ENCODE data around the gene DUSP8. TPM values are rescaled to one million over a fixed set of nuclear protein-coding genes. Genes with fewer than 3 reads are reported as not detected.
A peak's percentile ranks its signal among the peaks of the same experiment; 100 is the strongest.

The DUSP8 gene
- polyA plus RNA-seq, 4 donors = 3.1 to 15.0 (median 7.1) TPM

- H3K27ac ChIP-seq (ENCODE audit: low read depth in 1 of 3, low read length in 2 of 3) = no peak overlapping the region
These were observed 9.5 kb downstream of the DUSP8 start for GRCh38 chr11:1562469-1563148.

GRCh38 chr11:1561955-1562354 is 10.1 kb downstream of the DUSP8 start:
- FAIRE-seq (no peak), DNase-seq (no peak)
- peaks cover 0 to 86% (median 0%) of the 10 kb centered on the region in 3 donors for H3K4me1 ChIP-seq (ENCODE audit: control insufficient read depth in 3 of 3, insufficient read depth in 2 of 3, low read depth in 1 of 3, low read length in 2 of 3)
- H3K27me3 ChIP-seq (ENCODE audit: control insufficient read depth in 3 of 3, insufficient read depth in 3 of 3, low read length in 3 of 3) = no peaks in the 10 kb centered on the region
- 44 to 71% (median 48%) methylated on average over 5 of the region's 5 CpGs for WGBS, 3 donors
- H3K4me3 ChIP-seq (ENCODE audit: low read depth in 1 of 3, low read length in 3 of 3) = no peak overlapping the region
- no peaks in the 10 kb centered on the region for H3K9me3 ChIP-seq (ENCODE audit: control insufficient read depth in 2 of 2, insufficient read depth in 1 of 2, low read depth in 1 of 2, low read length in 1 of 2)
- H3K27ac ChIP-seq (ENCODE audit: low read depth in 1 of 3, low read length in 2 of 3) = no peak overlapping the region
- H3K36me3 ChIP-seq (ENCODE audit: control insufficient read depth in 3 of 3, insufficient read depth in 2 of 3, low read depth in 1 of 3, low read length in 3 of 3) = peaks cover 0 to 90% (median 0%) of the 10 kb centered on the region in 3 donors

More at GRCh38 chr11:1562469-1563148, 9.5 kb downstream of the DUSP8 start:
- FAIRE-seq = no peak
- Histone ChIP-seq H3K4me3 (ENCODE audit: low read depth in 1 of 3, low read length in 3 of 3) (no peak overlapping the region), H3K36me3 (ENCODE audit: control insufficient read depth in 3 of 3, insufficient read depth in 2 of 3, low read depth in 1 of 3, low read length in 3 of 3) (peaks cover 0 to 92% (median 0%) of the 10 kb centered on the region in 3 donors), H3K9me3 (ENCODE audit: control insufficient read depth in 2 of 2, insufficient read depth in 1 of 2, low read depth in 1 of 2, low read length in 1 of 2) (no peaks in the 10 kb centered on the region), H3K4me1 (ENCODE audit: control insufficient read depth in 3 of 3, insufficient read depth in 2 of 3, low read depth in 1 of 3, low read length in 2 of 3) (peaks cover 0 to 90% (median 0%) of the 10 kb centered on the region in 3 donors), H3K27me3 (ENCODE audit: control insufficient read depth in 3 of 3, insufficient read depth in 3 of 3, low read length in 3 of 3) (no peaks in the 10 kb centered on the region)
- 92 to 96% (median 94%) methylated on average over 13 to 14 of the region's 14 CpGs for WGBS, 3 donors
- no peak for DNase-seq

- H3K4me1 ChIP-seq (ENCODE audit: control insufficient read depth in 3 of 3, insufficient read depth in 2 of 3, low read depth in 1 of 3, low read length in 2 of 3) = peaks cover 0 to 79% (median 0%) of the 10 kb centered on the region in 3 donors
- DNase-seq = peak in 1 of 2 donors; percentile 57
- no peak for FAIRE-seq
These were observed 10.8 kb downstream of the DUSP8 start for GRCh38 chr11:1561266-1561665.

GRCh38 chr11:1560649-1561251 is 11.3 kb downstream of the DUSP8 start:
- no peak for DNase-seq
- peaks cover 0 to 87% (median 0%) of the 10 kb centered on the region in 3 donors for H3K36me3 ChIP-seq (ENCODE audit: control insufficient read depth in 3 of 3, insufficient read depth in 2 of 3, low read depth in 1 of 3, low read length in 3 of 3)
- peaks cover 0 to 78% (median 0%) of the 10 kb centered on the region in 3 donors for H3K4me1 ChIP-seq (ENCODE audit: control insufficient read depth in 3 of 3, insufficient read depth in 2 of 3, low read depth in 1 of 3, low read length in 2 of 3)

More at GRCh38 chr11:1561266-1561665, 10.8 kb downstream of the DUSP8 start:
- H3K9me3 ChIP-seq (ENCODE audit: control insufficient read depth in 2 of 2, insufficient read depth in 1 of 2, low read depth in 1 of 2, low read length in 1 of 2) = no peaks in the 10 kb centered on the region
- H3K27me3 ChIP-seq (ENCODE audit: control insufficient read depth in 3 of 3, insufficient read depth in 3 of 3, low read length in 3 of 3) = no peaks in the 10 kb centered on the region
- 58 to 84% (median 73%) methylated on average over 17 of the region's 17 CpGs for WGBS, 3 donors
- H3K36me3 ChIP-seq (ENCODE audit: control insufficient read depth in 3 of 3, insufficient read depth in 2 of 3, low read depth in 1 of 3, low read length in 3 of 3) = peaks cover 0 to 87% (median 0%) of the 10 kb centered on the region in 3 donors
- no peak overlapping the region for H3K4me3 ChIP-seq (ENCODE audit: low read depth in 1 of 3, low read length in 3 of 3)
- peak overlapping the region in 1 of 3 donors; percentile 48 for H3K27ac ChIP-seq (ENCODE audit: low read depth in 1 of 3, low read length in 2 of 3)

GRCh38 chr11:1560002-1560648 is 11.9 kb downstream of the DUSP8 start:
- H3K27ac ChIP-seq (ENCODE audit: low read depth in 1 of 3, low read length in 2 of 3) = peak overlapping the region in 2 of 3 donors; percentile 56 to 83
- WGBS, 3 donors = 67 to 81% (median 76%) methylated on average over 15 of the region's 15 CpGs
- no peak overlapping the region for H3K4me3 ChIP-seq (ENCODE audit: low read depth in 1 of 3, low read length in 3 of 3)
- peaks cover 0 to 78% (median 0%) of the 10 kb centered on the region in 3 donors for H3K4me1 ChIP-seq (ENCODE audit: control insufficient read depth in 3 of 3, insufficient read depth in 2 of 3, low read depth in 1 of 3, low read length in 2 of 3)
- no peaks in the 10 kb centered on the region for H3K9me3 ChIP-seq (ENCODE audit: control insufficient read depth in 2 of 2, insufficient read depth in 1 of 2, low read depth in 1 of 2, low read length in 1 of 2)
- H3K36me3 ChIP-seq (ENCODE audit: control insufficient read depth in 3 of 3, insufficient read depth in 2 of 3, low read depth in 1 of 3, low read length in 3 of 3) = peaks cover 0 to 87% (median 0%) of the 10 kb centered on the region in 3 donors
- DNase-seq (no peak), FAIRE-seq (no peak)
- no peaks in the 10 kb centered on the region for H3K27me3 ChIP-seq (ENCODE audit: control insufficient read depth in 3 of 3, insufficient read depth in 3 of 3, low read length in 3 of 3)

More at GRCh38 chr11:1560649-1561251, 11.3 kb downstream of the DUSP8 start:
- WGBS, 3 donors = 78 to 89% (median 85%) methylated on average over 8 of the region's 8 CpGs
- Histone ChIP-seq H3K27me3 (ENCODE audit: control insufficient read depth in 3 of 3, insufficient read depth in 3 of 3, low read length in 3 of 3) (no peaks in the 10 kb centered on the region), H3K4me3 (ENCODE audit: low read depth in 1 of 3, low read length in 3 of 3) (no peak overlapping the region), H3K9me3 (ENCODE audit: control insufficient read depth in 2 of 2, insufficient read depth in 1 of 2, low read depth in 1 of 2, low read length in 1 of 2) (no peaks in the 10 kb centered on the region), H3K27ac (ENCODE audit: low read depth in 1 of 3, low read length in 2 of 3) (peak overlapping the region in 2 of 3 donors; percentile 35 to 48)
- FAIRE-seq = no peak

- peaks cover 0 to 86% (median 0%) of the 10 kb centered on the region in 3 donors for H3K36me3 ChIP-seq (ENCODE audit: control insufficient read depth in 3 of 3, insufficient read depth in 2 of 3, low read depth in 1 of 3, low read length in 3 of 3)
- no peak for FAIRE-seq
These were observed 12.7 kb downstream of the DUSP8 start for GRCh38 chr11:1559111-1559951.

GRCh38 chr11:1558775-1559110 is 13.3 kb downstream of the DUSP8 start:
- WGBS, 3 donors = 19 to 64% (median 46%) methylated on average over 12 of the region's 12 CpGs
- no peak for FAIRE-seq
- peaks cover 0 to 82% (median 0%) of the 10 kb centered on the region in 3 donors for H3K36me3 ChIP-seq (ENCODE audit: control insufficient read depth in 3 of 3, insufficient read depth in 2 of 3, low read depth in 1 of 3, low read length in 3 of 3)
- H3K4me3 ChIP-seq (ENCODE audit: low read depth in 1 of 3, low read length in 3 of 3) = no peak overlapping the region
- H3K4me1 ChIP-seq (ENCODE audit: control insufficient read depth in 3 of 3, insufficient read depth in 2 of 3, low read depth in 1 of 3, low read length in 2 of 3) = peaks cover 0 to 78% (median 0%) of the 10 kb centered on the region in 3 donors
- no peaks in the 10 kb centered on the region for H3K9me3 ChIP-seq (ENCODE audit: control insufficient read depth in 2 of 2, insufficient read depth in 1 of 2, low read depth in 1 of 2, low read length in 1 of 2)
- H3K27me3 ChIP-seq (ENCODE audit: control insufficient read depth in 3 of 3, insufficient read depth in 3 of 3, low read length in 3 of 3) = no peaks in the 10 kb centered on the region
- peak overlapping the region; percentile 77 to 83 (median 79) for H3K27ac ChIP-seq (ENCODE audit: low read depth in 1 of 3, low read length in 2 of 3)
- no peak for DNase-seq

More at GRCh38 chr11:1559111-1559951, 12.7 kb downstream of the DUSP8 start:
- DNase-seq = peak; percentile 89 to 94
- Histone ChIP-seq H3K9me3 (ENCODE audit: control insufficient read depth in 2 of 2, insufficient read depth in 1 of 2, low read depth in 1 of 2, low read length in 1 of 2) (no peaks in the 10 kb centered on the region), H3K27me3 (ENCODE audit: control insufficient read depth in 3 of 3, insufficient read depth in 3 of 3, low read length in 3 of 3) (no peaks in the 10 kb centered on the region), H3K4me1 (ENCODE audit: control insufficient read depth in 3 of 3, insufficient read depth in 2 of 3, low read depth in 1 of 3, low read length in 2 of 3) (peaks cover 0 to 78% (median 0%) of the 10 kb centered on the region in 3 donors), H3K4me3 (ENCODE audit: low read depth in 1 of 3, low read length in 3 of 3) (no peak overlapping the region), H3K27ac (ENCODE audit: low read depth in 1 of 3, low read length in 2 of 3) (peak overlapping the region; percentile 77 to 83 (median 79))
- WGBS, 3 donors = 7 to 47% (median 23%) methylated on average over 24 to 29 of the region's 29 CpGs
